Vagina (tissue), 2 donors: Measurements from ENCODE around the gene MYO1D. TPM values are rescaled to one million over a fixed set of nuclear protein-coding genes. Genes with fewer than 3 reads are reported as not detected.

ENCODE experiments used
- DNase-seq, 2 donors: peaks; one replicate each; pipeline ENCODE4 v3.0.0-alpha.2; 2017; ENCODE audit errors: extremely low spot score in 2 of 2
- H3K27ac ChIP-seq: fragments of 200-600 bp; sonication (generic); one replicate; pipeline ENCODE4 v1.5.1; 2019
- H3K27me3 ChIP-seq: fragments of 200-600 bp; sonication (generic); one replicate; pipeline ENCODE4 v1.5.1; 2019
- H3K36me3 ChIP-seq, 2 donors: fragments of 200-600 bp; sonication (generic); one replicate each; pipeline ENCODE4 v1.5.1; 2017 to 2019
- H3K4me1 ChIP-seq: fragments of 200-600 bp; sonication (generic); one replicate; pipeline ENCODE4 v1.5.1; 2019
- H3K4me3 ChIP-seq, 2 donors: fragments of 200-600 bp; sonication (generic); 1 replicate in 1 of 2; 2 replicates in 1 of 2; pipeline ENCODE4 v1.5.1; 2016 to 2019
- H3K9me3 ChIP-seq: fragments of 200-600 bp; sonication (generic); one replicate; pipeline ENCODE4 v1.5.1; 2019
- POLR2A ChIP-seq, 2 donors: fragments of 450-650 bp; IDR thresholded peaks; one replicate each; pipeline ENCODE4 v1.6.1; 2017; ENCODE audit warnings: antibody characterized with exemption in 2 of 2, mild to moderate bottlenecking in 2 of 2, moderate library complexity in 2 of 2
- POLR2AphosphoS5 ChIP-seq, 2 donors: sonication (generic); formaldehyde crosslinking; IDR thresholded peaks; one replicate each; pipeline ENCODE4 v1.9.0; 2017; ENCODE audit warnings: antibody characterized with exemption in 2 of 2, mild to moderate bottlenecking in 2 of 2, low read depth in 1 of 2; ENCODE audit not compliant: insufficient read depth in 1 of 2
- intact Hi-C: fragments of 100-400 bp; cut with DNase I; formaldehyde crosslinking; loops from one replicate; pipeline ENCODE4 v1.15.1; 2023
- total RNA-seq: library from RNA; depleted of rRNA; stranded (reverse); fragments of >200 nt; gene quantifications from one replicate; pipeline ENCODE4 v1.2.3, GENCODE V29; 2016
- TF ChIP-seq, protein P1 (sequence below), 3 experiments: fragments of 450-650 bp in 2 of 3; fragments of 200-600 bp in 1 of 3; sonication (generic) in 1 of 3; IDR thresholded peaks; one replicate each; pipeline ENCODE4 v1.5.1; 2017 to 2019; ENCODE audit warnings: antibody characterized with exemption in 3 of 3, mild to moderate bottlenecking in 2 of 3, moderate library complexity in 2 of 3

MYO1D gene
- total RNA-seq, 1 donor from 2014 or later: 44.7 TPM

GRCh38 chr17:32497431-32498205 lies 379.3 kb downstream of the MYO1D start:
- TF ChIP-seq, protein P1, sequence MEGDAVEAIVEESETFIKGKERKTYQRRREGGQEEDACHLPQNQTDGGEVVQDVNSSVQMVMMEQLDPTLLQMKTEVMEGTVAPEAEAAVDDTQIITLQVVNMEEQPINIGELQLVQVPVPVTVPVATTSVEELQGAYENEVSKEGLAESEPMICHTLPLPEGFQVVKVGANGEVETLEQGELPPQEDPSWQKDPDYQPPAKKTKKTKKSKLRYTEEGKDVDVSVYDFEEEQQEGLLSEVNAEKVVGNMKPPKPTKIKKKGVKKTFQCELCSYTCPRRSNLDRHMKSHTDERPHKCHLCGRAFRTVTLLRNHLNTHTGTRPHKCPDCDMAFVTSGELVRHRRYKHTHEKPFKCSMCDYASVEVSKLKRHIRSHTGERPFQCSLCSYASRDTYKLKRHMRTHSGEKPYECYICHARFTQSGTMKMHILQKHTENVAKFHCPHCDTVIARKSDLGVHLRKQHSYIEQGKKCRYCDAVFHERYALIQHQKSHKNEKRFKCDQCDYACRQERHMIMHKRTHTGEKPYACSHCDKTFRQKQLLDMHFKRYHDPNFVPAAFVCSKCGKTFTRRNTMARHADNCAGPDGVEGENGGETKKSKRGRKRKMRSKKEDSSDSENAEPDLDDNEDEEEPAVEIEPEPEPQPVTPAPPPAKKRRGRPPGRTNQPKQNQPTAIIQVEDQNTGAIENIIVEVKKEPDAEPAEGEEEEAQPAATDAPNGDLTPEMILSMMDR (IDR thresholded peaks at IDR 0.05): no peak
- no peak for TF ChIP-seq POLR2A (IDR thresholded peaks at IDR 0.05)
- no peak for TF ChIP-seq POLR2AphosphoS5 (IDR thresholded peaks at IDR 0.05; ENCODE audit: insufficient read depth in 1 of 2, low read depth in 1 of 2)
- H3K9me3 ChIP-seq: no peaks in the 10 kb centered on the region
- H3K27ac ChIP-seq: no peak overlapping the region
- no peaks in the 10 kb centered on the region for H3K27me3 ChIP-seq
- H3K4me3 ChIP-seq: no peak overlapping the region
- no peak for DNase-seq
- intact Hi-C loops: loop anchor here (5.0 kb wide), 1 partner anchor 245 kb away; no protein-coding TSS in a partner anchor
- H3K4me1 ChIP-seq: peaks cover 12% of the 10 kb centered on the region
- H3K36me3 ChIP-seq: no peaks in the 10 kb centered on the region

DNA sequence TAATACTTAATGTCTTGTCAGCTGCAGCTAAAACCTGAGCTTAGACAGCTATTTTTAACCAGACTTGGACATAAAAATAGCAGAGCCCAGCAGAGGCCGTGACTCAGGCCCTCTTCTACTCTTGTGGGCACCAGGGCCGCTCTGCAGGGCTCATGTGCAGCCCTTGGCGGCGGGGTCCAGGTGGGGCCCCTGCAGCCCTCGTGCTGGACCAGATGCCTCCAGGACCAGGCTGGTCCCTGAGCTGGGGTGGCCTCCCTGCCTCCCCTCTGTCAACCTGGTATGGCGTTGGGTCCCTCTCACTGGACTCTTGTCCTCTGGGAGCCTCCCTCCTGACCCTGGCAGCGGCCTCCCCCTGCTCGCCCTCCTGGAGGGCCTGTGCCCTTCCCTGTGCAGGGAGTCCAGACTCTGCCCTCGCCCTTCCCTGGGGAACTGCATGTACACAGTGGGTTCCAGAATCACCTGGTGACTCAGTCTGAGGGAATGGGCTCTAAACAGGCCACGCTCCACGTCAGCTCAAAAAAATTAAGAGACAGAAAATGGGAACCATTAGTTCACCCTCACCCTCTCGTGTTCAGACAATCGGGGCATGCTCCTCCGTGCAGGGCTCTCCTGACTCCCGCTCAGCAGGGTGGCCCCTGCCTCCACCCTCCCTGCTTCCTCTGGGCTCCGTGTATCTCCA lies 380.4 kb downstream of the MYO1D start:
- DNase-seq: no peak
- intact Hi-C loops: loop anchor here (5.0 kb wide), 1 partner anchor 246 kb away; no protein-coding TSS in a partner anchor
- H3K4me3 ChIP-seq: no peak overlapping the region
- TF ChIP-seq POLR2A (IDR thresholded peaks at IDR 0.05) (no peak), POLR2AphosphoS5 (IDR thresholded peaks at IDR 0.05; ENCODE audit: insufficient read depth in 1 of 2, low read depth in 1 of 2) (no peak)
- TF ChIP-seq, protein P1 (IDR thresholded peaks at IDR 0.05): no peak
- H3K27ac ChIP-seq: no peak overlapping the region
- H3K9me3 ChIP-seq: no peaks in the 10 kb centered on the region
- H3K27me3 ChIP-seq: no peaks in the 10 kb centered on the region
- H3K36me3 ChIP-seq: no peaks in the 10 kb centered on the region
- H3K4me1 ChIP-seq: peaks cover 12% of the 10 kb centered on the region

DNA sequence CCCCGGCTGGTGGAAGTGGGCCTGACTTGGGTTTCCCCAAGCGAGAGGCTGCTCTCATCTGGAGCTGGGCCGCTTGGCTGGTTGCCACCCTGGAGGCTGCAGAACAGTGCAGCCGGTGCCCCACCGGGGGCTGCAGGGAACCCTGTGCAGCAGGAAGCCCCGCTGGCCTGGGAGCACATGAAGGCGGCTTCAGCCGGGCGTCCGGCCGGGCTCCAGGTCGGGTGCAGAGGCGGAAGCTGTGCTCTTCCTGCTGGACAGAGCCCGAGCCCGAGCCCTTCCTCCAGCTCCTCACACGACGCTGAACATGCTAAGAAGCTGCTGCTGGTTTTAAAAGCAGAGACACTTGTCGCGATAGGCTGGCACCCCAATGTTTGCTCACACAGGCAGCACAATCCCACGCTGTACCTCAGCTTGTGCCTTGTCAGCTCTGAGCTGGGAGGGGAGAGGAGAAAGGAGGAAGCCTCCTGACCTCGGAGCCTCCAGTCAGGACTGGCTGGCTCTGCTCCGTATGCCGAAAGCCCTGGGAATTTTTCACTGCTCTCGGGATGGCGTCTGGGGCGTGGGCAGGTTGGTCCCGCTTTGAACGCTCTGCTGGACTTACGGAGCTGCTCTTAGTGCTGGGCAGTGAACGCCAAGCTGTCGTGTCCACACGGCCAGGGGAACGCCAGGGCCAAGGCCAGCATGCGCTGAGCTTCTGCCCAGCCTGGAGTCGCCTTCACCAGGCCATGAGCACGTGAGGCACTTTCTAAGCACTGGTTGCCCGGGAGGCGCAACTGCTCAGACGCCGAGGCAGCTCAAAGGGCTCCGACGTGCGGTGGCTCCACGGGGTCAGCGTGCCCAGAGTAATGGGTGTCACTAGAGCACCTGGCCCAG lies 381.3 kb downstream of the MYO1D start:
- intact Hi-C loops: loop anchor here (5.0 kb wide), 1 partner anchor 247 kb away; no protein-coding TSS in a partner anchor
- no peaks in the 10 kb centered on the region for H3K9me3 ChIP-seq
- no peak for DNase-seq
- peak overlapping the region in 1 of 2 donors; percentile 4 for H3K4me3 ChIP-seq
- H3K27me3 ChIP-seq: no peaks in the 10 kb centered on the region
- H3K36me3 ChIP-seq: no peaks in the 10 kb centered on the region
- no peak overlapping the region for H3K27ac ChIP-seq
- TF ChIP-seq POLR2A (IDR thresholded peaks at IDR 0.05): no peak
- TF ChIP-seq, protein P1 (IDR thresholded peaks at IDR 0.05): no peak
- no peak for TF ChIP-seq POLR2AphosphoS5 (IDR thresholded peaks at IDR 0.05; ENCODE audit: insufficient read depth in 1 of 2, low read depth in 1 of 2)
- peaks cover 12% of the 10 kb centered on the region for H3K4me1 ChIP-seq

DNA sequence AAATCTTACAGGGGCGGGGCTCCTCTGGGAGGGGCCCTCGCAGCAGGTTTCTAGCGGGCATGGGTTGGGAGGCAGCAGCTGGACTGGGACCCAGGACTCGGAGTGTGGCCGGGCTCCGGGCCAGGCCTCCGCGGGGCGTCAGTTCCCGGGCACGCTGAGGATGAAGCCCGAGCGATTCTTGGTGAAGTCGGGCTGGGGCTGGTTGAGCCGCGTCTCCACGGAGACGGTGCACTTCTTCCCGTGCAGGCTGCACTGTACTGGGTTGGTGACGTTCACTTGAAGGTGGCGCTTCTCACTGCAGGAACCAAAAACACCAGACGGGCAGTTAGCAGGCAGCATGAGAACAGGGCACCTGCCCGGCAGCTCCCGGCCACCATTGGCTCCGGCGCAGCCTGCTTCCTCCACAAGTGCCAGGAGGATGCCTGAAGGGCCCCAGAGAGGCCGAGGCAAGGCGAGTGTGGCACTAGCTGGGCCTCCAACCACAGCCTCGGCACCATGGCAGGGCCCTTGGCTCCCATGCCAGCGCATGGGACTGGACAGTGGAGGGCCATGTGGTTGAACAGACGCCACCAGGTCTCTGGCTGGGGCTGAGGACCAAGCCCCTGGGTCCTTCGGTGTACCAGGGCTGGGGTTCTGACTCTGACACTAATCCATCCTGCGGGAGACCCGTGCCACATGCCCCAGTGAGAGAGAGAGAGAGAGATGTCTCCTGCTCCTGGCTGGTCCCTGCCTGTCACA lies 382.1 kb downstream of the MYO1D start:
- TF ChIP-seq POLR2A (IDR thresholded peaks at IDR 0.05) (no peak), POLR2AphosphoS5 (IDR thresholded peaks at IDR 0.05; ENCODE audit: insufficient read depth in 1 of 2, low read depth in 1 of 2) (no peak)
- TF ChIP-seq, protein P1 (IDR thresholded peaks at IDR 0.05): no peak
- H3K27me3 ChIP-seq: no peaks in the 10 kb centered on the region
- intact Hi-C loops: loop anchor here (5.0 kb wide), 1 partner anchor 248 kb away; no protein-coding TSS in a partner anchor
- H3K9me3 ChIP-seq: no peaks in the 10 kb centered on the region
- H3K4me3 ChIP-seq: no peak overlapping the region
- no peak for DNase-seq
- H3K4me1 ChIP-seq: peaks cover 12% of the 10 kb centered on the region
- H3K36me3 ChIP-seq: no peaks in the 10 kb centered on the region
- H3K27ac ChIP-seq: no peak overlapping the region
